Measurements from ENCODE around the gene TREM2.
"Not testable (repeated sequence)": the region's sequence is repeated elsewhere in the genome, so short reads cannot be mapped to it uniquely, and the experiment has no call there.

The TREM2 gene

GRCh38 chr6:41162687-41163418 lies at the start of gene TREM2:
TREM2 (minus strand) TSS chr6:41163116; CDS start chr6:41163082, 34 bp downstream.
- no peak for DNase-seq (ENCODE audit: low read depth in 4 of 4, low spot score in 1 of 4)

DNA sequence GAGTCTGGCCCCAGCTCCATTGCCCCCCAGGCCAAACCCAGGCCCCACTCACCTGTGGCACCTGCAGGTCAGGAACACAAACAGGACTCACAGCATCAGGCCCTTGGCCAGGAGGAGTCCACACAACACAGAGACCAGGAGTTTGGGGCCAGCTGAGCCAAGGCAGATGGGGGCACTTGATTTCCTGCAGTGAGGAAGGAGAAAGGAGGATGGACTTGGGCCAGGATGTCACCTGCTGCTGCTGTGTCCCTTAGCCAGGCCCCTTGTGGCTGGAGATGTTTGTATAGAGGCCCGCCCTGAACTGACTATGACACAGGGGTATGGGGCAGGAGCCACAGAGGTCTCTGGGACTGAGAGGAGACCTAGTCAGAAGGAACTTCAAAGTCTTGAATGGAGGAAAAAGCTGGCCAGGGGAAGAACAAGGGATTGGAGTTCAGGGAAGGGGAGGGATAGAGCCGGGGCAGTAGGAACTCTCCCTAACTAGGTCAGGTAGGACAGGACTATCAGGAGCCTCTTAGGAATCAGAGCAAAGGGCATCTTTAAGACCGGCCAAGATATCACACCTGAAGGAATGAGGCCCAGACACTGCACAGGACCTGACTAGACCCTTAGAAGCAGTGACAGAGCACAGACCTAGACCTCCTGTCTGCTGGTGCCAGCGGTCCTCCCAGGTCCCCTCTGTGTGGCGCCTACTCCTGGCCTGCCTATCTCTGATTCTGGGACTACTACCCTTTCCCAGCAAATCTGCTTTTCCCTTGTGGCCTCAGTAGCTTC lies 46.8 kb upstream of the TREM2 start:
- no peak for DNase-seq (ENCODE audit: low read depth in 4 of 4, low spot score in 1 of 4)

- no peak for DNase-seq (ENCODE audit: low read depth in 4 of 4, low spot score in 1 of 4)
Measured at GRCh38 chr6:41208439-41209106, 45.7 kb upstream of the TREM2 start.

GRCh38 chr6:41204156-41204555 lies 41.2 kb upstream of the TREM2 start:
- DNase-seq (ENCODE audit: low read depth in 4 of 4, low spot score in 1 of 4): no peak

- DNase-seq (ENCODE audit: low read depth in 4 of 4, low spot score in 1 of 4): no peak
Measured at GRCh38 chr6:41201764-41202173, 38.9 kb upstream of the TREM2 start.

- peak in 1 of 4 experiments; percentile 22 for DNase-seq (ENCODE audit: low read depth in 4 of 4, low spot score in 1 of 4)
Measured at GRCh38 chr6:41200901-41201763, 38.2 kb upstream of the TREM2 start, which contains the start of gene TREML2. TREML2 (minus strand) TSS chr6:41201149; CDS start chr6:41201008, 141 bp downstream.

DNA sequence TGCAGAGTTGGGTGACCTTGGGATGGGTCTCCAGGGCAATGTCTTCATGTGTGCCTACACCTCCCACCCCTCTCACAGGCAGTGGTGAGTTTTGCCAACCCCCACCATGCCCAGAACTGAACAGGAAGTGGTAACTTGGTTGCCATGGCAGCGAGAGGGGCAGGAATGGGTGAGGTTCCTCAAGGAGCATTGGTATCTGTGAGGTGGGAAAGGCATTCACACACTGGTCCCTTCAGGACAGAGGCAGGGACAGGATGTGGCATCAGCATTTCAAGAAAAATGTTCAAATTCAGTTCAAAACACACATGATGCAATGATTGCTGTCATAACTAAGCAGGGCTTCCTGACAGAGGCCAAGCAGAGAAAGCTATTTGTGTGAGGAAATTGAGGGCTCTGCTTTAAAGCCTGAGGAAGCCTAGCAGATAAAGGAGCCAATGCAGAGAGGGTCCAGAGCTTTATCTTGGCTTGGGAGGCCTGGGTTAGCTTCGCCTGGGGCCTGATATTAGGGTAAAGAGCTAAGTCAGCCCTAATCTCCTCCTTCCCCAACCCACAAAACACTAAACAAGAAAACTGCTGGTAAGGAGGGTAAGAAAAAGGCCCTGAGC lies 37.5 kb upstream of the TREM2 start:
- peak in 2 of 4 experiments; percentile 19 to 30 for DNase-seq (ENCODE audit: low read depth in 4 of 4, low spot score in 1 of 4)

- DNase-seq (ENCODE audit: low read depth in 4 of 4, low spot score in 1 of 4): no peak
Measured at GRCh38 chr6:41199552-41200246, 36.8 kb upstream of the TREM2 start.

GRCh38 chr6:41197234-41197633 lies 34.3 kb upstream of the TREM2 start:
- DNase-seq (ENCODE audit: low read depth in 4 of 4, low spot score in 1 of 4): no peak

DNA sequence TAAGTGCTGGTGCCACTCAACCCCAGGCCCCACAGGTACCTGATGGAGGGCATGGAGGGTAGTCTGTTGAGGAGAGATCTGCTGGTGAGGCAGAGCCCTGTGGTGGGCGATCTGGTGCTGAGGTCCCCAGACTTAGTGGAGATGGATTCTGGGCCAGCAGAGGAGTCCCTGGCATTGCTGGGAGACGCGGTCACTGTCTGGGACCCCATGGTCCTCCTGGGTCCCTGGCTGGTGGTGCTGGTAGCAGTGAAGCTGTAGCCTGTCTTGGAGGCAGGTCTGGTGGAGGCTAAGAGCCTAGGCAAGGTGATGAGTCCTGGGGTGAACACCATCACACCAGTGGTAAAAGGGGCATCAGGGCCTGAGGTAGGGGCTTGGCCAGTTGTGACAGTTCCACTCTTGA lies 31.5 kb upstream of the TREM2 start:
- no peak for DNase-seq (ENCODE audit: low read depth in 4 of 4, low spot score in 1 of 4)

- DNase-seq (ENCODE audit: low read depth in 4 of 4, low spot score in 1 of 4): no peak
Measured at GRCh38 chr6:41193884-41194283, 31.0 kb upstream of the TREM2 start.

- no peak for DNase-seq (ENCODE audit: low read depth in 4 of 4, low spot score in 1 of 4)
Measured at GRCh38 chr6:41193171-41193734, 30.3 kb upstream of the TREM2 start.

GRCh38 chr6:41191569-41191968 lies 28.7 kb upstream of the TREM2 start:
- DNase-seq (ENCODE audit: low read depth in 4 of 4, low spot score in 1 of 4): peak in 1 of 4 experiments; percentile 24

GRCh38 chr6:41190791-41191190 lies 27.9 kb upstream of the TREM2 start:
- DNase-seq (ENCODE audit: low read depth in 4 of 4, low spot score in 1 of 4): no peak

GRCh38 chr6:41189967-41190366 lies 27.1 kb upstream of the TREM2 start:
- no peak for DNase-seq (ENCODE audit: low read depth in 4 of 4, low spot score in 1 of 4)

GRCh38 chr6:41189046-41189445 lies 26.1 kb upstream of the TREM2 start:
- DNase-seq (ENCODE audit: low read depth in 4 of 4, low spot score in 1 of 4): not testable (repeated sequence)

- no peak for DNase-seq (ENCODE audit: low read depth in 4 of 4, low spot score in 1 of 4)
Measured at GRCh38 chr6:41187924-41188886, 25.3 kb upstream of the TREM2 start.

DNA sequence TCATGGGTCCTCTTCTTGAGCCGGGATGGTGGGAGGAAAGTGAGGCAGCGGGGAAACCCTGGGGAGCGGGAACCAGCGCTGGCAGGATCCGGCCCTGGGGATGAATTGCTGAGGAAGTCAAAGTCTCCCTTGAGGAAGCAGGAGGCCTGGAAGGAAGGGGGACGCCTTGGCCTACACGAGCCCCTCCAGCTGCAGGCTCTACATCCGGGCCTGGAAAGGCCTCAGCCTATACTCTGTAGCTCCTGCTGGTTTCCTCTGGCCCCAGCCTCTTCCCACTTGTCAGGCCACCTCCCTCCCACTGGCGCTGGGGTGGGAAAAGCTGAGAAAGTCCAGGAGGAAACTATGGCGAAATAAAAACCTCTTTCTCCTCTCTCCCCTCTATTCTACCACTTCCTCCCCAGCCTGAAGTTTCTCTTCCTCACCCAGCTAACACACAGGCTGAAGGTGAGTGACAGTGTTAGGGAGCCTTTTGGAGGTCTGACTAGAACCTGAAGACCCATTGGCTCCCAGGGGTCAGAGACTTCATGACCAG lies 23.2 kb upstream of the TREM2 start:
- no peak for DNase-seq (ENCODE audit: low read depth in 4 of 4, low spot score in 1 of 4)

Data from stimulated activated CD4-positive, alpha-beta T cell treated with anti-CD3 and anti-CD28 coated beads, Interleukin-1b, Interleukin-23, amount 100 ng/mL, for 24 hours (primary cell).